ENCODE data around the gene GTF3C2.

DNA sequence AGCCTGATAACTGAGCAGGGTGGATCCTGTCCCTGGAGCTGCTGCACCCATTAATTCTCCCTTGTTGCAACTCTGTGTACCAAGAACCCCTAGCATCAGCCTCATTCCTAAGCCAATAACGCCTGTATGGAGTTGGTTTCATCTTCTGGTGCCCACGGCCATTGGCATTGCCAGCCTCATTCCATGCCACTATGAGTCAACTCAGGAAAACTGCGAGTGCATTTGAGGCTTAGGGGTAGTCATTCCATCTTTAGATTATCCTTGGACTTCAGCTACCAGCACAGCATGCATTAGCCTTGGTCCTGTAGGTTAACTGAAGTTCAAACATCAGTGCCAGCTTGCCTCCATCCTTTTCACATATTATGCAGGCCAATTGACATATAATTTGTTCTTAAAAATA lies 75.7 kb downstream of the GTF3C2 start:
- no peak for TF ChIP-seq EZH2 (conservative IDR thresholded peaks at IDR 0.05; ENCODE audit: low read depth, low read length)
- TF ChIP-seq ZNF333 (CRISPR knock-in tag; IDR thresholded peaks at IDR 0.05; ENCODE audit: borderline replicate concordance): no peak
- TF ChIP-seq ZNF768 (CRISPR knock-in tag; IDR thresholded peaks at IDR 0.05): no peak
- no peak for TF ChIP-seq ZNF121 (CRISPR knock-in tag; IDR thresholded peaks at IDR 0.05)
- TF ChIP-seq, protein P1, sequence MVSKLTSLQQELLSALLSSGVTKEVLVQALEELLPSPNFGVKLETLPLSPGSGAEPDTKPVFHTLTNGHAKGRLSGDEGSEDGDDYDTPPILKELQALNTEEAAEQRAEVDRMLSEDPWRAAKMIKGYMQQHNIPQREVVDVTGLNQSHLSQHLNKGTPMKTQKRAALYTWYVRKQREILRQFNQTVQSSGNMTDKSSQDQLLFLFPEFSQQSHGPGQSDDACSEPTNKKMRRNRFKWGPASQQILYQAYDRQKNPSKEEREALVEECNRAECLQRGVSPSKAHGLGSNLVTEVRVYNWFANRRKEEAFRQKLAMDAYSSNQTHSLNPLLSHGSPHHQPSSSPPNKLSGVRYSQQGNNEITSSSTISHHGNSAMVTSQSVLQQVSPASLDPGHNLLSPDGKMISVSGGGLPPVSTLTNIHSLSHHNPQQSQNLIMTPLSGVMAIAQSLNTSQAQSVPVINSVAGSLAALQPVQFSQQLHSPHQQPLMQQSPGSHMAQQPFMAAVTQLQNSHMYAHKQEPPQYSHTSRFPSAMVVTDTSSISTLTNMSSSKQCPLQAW (CRISPR knock-in tag; IDR thresholded peaks at IDR 0.05): no peak
- TF ChIP-seq HOXA3 (CRISPR knock-in tag; IDR thresholded peaks at IDR 0.05): no peak
- TF ChIP-seq, protein P2, sequence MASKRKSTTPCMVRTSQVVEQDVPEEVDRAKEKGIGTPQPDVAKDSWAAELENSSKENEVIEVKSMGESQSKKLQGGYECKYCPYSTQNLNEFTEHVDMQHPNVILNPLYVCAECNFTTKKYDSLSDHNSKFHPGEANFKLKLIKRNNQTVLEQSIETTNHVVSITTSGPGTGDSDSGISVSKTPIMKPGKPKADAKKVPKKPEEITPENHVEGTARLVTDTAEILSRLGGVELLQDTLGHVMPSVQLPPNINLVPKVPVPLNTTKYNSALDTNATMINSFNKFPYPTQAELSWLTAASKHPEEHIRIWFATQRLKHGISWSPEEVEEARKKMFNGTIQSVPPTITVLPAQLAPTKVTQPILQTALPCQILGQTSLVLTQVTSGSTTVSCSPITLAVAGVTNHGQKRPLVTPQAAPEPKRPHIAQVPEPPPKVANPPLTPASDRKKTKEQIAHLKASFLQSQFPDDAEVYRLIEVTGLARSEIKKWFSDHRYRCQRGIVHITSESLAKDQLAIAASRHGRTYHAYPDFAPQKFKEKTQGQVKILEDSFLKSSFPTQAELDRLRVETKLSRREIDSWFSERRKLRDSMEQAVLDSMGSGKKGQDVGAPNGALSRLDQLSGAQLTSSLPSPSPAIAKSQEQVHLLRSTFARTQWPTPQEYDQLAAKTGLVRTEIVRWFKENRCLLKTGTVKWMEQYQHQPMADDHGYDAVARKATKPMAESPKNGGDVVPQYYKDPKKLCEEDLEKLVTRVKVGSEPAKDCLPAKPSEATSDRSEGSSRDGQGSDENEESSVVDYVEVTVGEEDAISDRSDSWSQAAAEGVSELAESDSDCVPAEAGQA (IDR thresholded peaks at IDR 0.05; ENCODE audit: low read depth): no peak
- TF ChIP-seq, protein P2 (CRISPR knock-in tag; IDR thresholded peaks at IDR 0.05; ENCODE audit: borderline replicate concordance): no peak
